Fibroblast of pulmonary artery (primary cell): ENCODE data around the gene HS3ST4.

ENCODE experiments used
- DNase-seq: peaks from one replicate; pipeline ENCODE4 v3.0.0-alpha.2; 2010; ENCODE audit warnings: low read depth
- H3K4me3 ChIP-seq: replicated peaks from 2 replicates; pipeline ENCODE4 v1.5.1; 2011; ENCODE audit warnings: low read depth, mild to moderate bottlenecking, control low read depth, low read length, moderate library complexity
- TF ChIP-seq, protein P1 (sequence below): IDR thresholded peaks from 2 replicates; pipeline ENCODE4 v1.5.1; 2011; ENCODE audit warnings: mild to moderate bottlenecking, control low read depth, low read length, inconsistent platforms; ENCODE audit errors: missing control alignments

Gene HS3ST4

GRCh38 chr16:26177438-26177837, 485.7 kb downstream of the HS3ST4 start:
- H3K4me3 ChIP-seq: no peak overlapping the region
- no peak for DNase-seq
- TF ChIP-seq, protein P1, sequence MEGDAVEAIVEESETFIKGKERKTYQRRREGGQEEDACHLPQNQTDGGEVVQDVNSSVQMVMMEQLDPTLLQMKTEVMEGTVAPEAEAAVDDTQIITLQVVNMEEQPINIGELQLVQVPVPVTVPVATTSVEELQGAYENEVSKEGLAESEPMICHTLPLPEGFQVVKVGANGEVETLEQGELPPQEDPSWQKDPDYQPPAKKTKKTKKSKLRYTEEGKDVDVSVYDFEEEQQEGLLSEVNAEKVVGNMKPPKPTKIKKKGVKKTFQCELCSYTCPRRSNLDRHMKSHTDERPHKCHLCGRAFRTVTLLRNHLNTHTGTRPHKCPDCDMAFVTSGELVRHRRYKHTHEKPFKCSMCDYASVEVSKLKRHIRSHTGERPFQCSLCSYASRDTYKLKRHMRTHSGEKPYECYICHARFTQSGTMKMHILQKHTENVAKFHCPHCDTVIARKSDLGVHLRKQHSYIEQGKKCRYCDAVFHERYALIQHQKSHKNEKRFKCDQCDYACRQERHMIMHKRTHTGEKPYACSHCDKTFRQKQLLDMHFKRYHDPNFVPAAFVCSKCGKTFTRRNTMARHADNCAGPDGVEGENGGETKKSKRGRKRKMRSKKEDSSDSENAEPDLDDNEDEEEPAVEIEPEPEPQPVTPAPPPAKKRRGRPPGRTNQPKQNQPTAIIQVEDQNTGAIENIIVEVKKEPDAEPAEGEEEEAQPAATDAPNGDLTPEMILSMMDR: no peak

GRCh38 chr16:26178298-26178697, 486.5 kb downstream of the HS3ST4 start:
- TF ChIP-seq, protein P1: no peak
- DNase-seq: no peak
- H3K4me3 ChIP-seq: no peak overlapping the region

GRCh38 chr16:26186091-26186615, 494.4 kb downstream of the HS3ST4 start:
- H3K4me3 ChIP-seq: no peak overlapping the region
- DNase-seq: no peak
- TF ChIP-seq, protein P1: no peak
